Measurements from ENCODE around the gene TUBA4A.

The TUBA4A gene

DNA sequence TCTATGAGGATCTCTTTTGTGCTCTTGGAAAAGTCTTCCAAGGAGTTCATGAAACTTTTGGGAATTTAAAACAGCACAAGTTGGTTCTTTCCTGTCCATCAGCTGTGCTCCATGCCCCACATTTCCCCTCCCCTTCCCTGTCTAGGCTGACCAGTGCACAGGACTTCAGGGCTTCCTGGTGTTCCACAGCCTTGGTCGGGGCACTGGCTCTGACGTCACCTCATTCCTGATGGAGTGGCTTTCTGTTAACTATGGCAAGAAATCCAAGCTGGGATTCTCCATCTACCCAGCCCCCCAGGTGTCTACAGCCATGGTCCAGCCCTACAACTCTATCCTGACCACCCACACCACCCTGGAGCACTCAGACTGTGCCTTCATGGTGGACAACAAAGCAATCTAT is 17.3 kb upstream of the TUBA4A start:
- POLR2A ChIA-PET, result no interaction called here
- no peaks in the 10 kb centered on the region for H3K4me1 ChIP-seq (ENCODE audit: control insufficient read depth, insufficient read depth, low read length)
- H3K9me3 ChIP-seq (ENCODE audit: control insufficient read depth, insufficient read depth, low read depth, low read length), result no peaks in the 10 kb centered on the region
- H3K36me3 ChIP-seq (ENCODE audit: control insufficient read depth in 2 of 2, insufficient read depth in 1 of 2, low read length in 2 of 2), result no peaks in the 10 kb centered on the region
- CTCF ChIA-PET, result interaction anchor here (1.3 to 1.4 kb wide), 2 partner anchors 24 to 27 kb away, joined by 4 to 7 read pairs; no protein-coding TSS in a partner anchor
- no peak overlapping the region for H3K4me3 ChIP-seq (ENCODE audit: low read depth, low read length)
- no peak overlapping the region for H3K27ac ChIP-seq (ENCODE audit: extremely low read depth, low read depth, low read length)
- TF ChIP-seq, protein P1, sequence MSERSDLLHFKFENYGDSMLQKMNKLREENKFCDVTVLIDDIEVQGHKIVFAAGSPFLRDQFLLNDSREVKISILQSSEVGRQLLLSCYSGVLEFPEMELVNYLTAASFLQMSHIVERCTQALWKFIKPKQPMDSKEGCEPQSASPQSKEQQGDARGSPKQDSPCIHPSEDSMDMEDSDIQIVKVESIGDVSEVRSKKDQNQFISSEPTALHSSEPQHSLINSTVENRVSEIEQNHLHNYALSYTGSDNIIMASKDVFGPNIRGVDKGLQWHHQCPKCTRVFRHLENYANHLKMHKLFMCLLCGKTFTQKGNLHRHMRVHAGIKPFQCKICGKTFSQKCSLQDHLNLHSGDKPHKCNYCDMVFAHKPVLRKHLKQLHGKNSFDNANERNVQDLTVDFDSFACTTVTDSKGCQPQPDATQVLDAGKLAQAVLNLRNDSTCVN (tag by site-specific recombination; optimal IDR thresholded peaks at IDR 0.05), result no peak
- TF ChIP-seq ZNF549 (tag by site-specific recombination; IDR thresholded peaks at IDR 0.05), result no peak
- TF ChIP-seq, protein P2, sequence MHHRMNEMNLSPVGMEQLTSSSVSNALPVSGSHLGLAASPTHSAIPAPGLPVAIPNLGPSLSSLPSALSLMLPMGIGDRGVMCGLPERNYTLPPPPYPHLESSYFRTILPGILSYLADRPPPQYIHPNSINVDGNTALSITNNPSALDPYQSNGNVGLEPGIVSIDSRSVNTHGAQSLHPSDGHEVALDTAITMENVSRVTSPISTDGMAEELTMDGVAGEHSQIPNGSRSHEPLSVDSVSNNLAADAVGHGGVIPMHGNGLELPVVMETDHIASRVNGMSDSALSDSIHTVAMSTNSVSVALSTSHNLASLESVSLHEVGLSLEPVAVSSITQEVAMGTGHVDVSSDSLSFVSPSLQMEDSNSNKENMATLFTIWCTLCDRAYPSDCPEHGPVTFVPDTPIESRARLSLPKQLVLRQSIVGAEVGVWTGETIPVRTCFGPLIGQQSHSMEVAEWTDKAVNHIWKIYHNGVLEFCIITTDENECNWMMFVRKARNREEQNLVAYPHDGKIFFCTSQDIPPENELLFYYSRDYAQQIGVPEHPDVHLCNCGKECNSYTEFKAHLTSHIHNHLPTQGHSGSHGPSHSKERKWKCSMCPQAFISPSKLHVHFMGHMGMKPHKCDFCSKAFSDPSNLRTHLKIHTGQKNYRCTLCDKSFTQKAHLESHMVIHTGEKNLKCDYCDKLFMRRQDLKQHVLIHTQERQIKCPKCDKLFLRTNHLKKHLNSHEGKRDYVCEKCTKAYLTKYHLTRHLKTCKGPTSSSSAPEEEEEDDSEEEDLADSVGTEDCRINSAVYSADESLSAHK (tag by site-specific recombination; IDR thresholded peaks at IDR 0.05), result no peak
- no peak for TF ChIP-seq ZNF677 (tag by site-specific recombination; IDR thresholded peaks at IDR 0.05)
- no peak for TF ChIP-seq ZBTB20 (tag by site-specific recombination; IDR thresholded peaks at IDR 0.05)

DNA sequence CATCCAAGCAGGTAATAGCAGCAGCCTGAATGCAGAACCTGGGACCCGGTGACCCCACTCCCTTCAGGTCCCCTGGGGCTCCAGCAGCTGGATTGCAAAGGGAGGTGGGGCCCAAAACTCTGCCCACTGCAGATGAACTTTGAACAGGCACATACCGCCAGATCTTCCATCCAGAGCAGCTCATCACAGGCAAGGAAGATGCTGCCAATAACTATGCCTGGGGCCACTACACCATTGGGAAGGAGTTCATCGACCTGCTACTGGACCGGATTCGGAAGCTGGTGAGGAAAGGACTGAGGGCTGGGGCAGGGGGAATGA is 16.3 kb upstream of the TUBA4A start:
- POLR2A ChIA-PET, result interaction anchor here (0.8 kb wide), 1 partner anchor 24 kb away, joined by 3 read pairs; the partner anchor contains the start of genes GLB1L and STK16
- CTCF ChIA-PET, result interaction anchor here (1.4 kb wide), 1 partner anchor 25 kb away, joined by 7 read pairs; no protein-coding TSS in a partner anchor
- TF ChIP-seq ZFP41 (tag by site-specific recombination; IDR thresholded peaks at IDR 0.05; ENCODE audit: borderline replicate concordance) (no peak), ZNF114 (tag by site-specific recombination; IDR thresholded peaks at IDR 0.05) (no peak), REPIN1 (tag by site-specific recombination; IDR thresholded peaks at IDR 0.05; ENCODE audit: low read depth) (no peak), ZNF112 (tag by site-specific recombination; IDR thresholded peaks at IDR 0.05) (no peak), ZNF24 (tag by site-specific recombination; IDR thresholded peaks at IDR 0.05) (no peak), ZNF571 (tag by site-specific recombination; IDR thresholded peaks at IDR 0.05) (no peak), ZFP3 (tag by site-specific recombination; IDR thresholded peaks at IDR 0.05; ENCODE audit: low read depth) (no peak), ZNF664 (tag by site-specific recombination; IDR thresholded peaks at IDR 0.05) (no peak), ZNF274 (IDR thresholded peaks at IDR 0.05; ENCODE audit: low read length) (no peak), ZNF274 (tag by site-specific recombination; IDR thresholded peaks at IDR 0.05; ENCODE audit: borderline replicate concordance) (no peak), BCL11A (tag by site-specific recombination; IDR thresholded peaks at IDR 0.05; ENCODE audit: low read depth) (no peak), SP3 (tag by site-specific recombination; IDR thresholded peaks at IDR 0.05) (no peak), ZFP37 (tag by site-specific recombination; IDR thresholded peaks at IDR 0.05) (no peak)
- TF ChIP-seq, protein P3, sequence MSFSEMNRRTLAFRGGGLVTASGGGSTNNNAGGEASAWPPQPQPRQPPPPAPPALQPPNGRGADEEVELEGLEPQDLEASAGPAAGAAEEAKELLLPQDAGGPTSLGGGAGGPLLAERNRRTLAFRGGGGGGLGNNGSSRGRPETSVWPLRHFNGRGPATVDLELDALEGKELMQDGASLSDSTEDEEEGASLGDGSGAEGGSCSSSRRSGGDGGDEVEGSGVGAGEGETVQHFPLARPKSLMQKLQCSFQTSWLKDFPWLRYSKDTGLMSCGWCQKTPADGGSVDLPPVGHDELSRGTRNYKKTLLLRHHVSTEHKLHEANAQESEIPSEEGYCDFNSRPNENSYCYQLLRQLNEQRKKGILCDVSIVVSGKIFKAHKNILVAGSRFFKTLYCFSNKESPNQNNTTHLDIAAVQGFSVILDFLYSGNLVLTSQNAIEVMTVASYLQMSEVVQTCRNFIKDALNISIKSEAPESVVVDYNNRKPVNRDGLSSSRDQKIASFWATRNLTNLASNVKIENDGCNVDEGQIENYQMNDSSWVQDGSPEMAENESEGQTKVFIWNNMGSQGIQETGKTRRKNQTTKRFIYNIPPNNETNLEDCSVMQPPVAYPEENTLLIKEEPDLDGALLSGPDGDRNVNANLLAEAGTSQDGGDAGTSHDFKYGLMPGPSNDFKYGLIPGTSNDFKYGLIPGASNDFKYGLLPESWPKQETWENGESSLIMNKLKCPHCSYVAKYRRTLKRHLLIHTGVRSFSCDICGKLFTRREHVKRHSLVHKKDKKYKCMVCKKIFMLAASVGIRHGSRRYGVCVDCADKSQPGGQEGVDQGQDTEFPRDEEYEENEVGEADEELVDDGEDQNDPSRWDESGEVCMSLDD (tag by site-specific recombination; IDR thresholded peaks at IDR 0.05), result no peak
- TF ChIP-seq, protein P4, sequence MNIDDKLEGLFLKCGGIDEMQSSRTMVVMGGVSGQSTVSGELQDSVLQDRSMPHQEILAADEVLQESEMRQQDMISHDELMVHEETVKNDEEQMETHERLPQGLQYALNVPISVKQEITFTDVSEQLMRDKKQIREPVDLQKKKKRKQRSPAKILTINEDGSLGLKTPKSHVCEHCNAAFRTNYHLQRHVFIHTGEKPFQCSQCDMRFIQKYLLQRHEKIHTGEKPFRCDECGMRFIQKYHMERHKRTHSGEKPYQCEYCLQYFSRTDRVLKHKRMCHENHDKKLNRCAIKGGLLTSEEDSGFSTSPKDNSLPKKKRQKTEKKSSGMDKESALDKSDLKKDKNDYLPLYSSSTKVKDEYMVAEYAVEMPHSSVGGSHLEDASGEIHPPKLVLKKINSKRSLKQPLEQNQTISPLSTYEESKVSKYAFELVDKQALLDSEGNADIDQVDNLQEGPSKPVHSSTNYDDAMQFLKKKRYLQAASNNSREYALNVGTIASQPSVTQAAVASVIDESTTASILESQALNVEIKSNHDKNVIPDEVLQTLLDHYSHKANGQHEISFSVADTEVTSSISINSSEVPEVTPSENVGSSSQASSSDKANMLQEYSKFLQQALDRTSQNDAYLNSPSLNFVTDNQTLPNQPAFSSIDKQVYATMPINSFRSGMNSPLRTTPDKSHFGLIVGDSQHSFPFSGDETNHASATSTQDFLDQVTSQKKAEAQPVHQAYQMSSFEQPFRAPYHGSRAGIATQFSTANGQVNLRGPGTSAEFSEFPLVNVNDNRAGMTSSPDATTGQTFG (tag by site-specific recombination; IDR thresholded peaks at IDR 0.05; ENCODE audit: borderline replicate concordance), result no peak
- TF ChIP-seq, protein P5, sequence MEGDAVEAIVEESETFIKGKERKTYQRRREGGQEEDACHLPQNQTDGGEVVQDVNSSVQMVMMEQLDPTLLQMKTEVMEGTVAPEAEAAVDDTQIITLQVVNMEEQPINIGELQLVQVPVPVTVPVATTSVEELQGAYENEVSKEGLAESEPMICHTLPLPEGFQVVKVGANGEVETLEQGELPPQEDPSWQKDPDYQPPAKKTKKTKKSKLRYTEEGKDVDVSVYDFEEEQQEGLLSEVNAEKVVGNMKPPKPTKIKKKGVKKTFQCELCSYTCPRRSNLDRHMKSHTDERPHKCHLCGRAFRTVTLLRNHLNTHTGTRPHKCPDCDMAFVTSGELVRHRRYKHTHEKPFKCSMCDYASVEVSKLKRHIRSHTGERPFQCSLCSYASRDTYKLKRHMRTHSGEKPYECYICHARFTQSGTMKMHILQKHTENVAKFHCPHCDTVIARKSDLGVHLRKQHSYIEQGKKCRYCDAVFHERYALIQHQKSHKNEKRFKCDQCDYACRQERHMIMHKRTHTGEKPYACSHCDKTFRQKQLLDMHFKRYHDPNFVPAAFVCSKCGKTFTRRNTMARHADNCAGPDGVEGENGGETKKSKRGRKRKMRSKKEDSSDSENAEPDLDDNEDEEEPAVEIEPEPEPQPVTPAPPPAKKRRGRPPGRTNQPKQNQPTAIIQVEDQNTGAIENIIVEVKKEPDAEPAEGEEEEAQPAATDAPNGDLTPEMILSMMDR (tag by site-specific recombination; IDR thresholded peaks at IDR 0.05), result no peak

More for the DNA sequence above, 16.3 kb upstream of the TUBA4A start:
- no peaks in the 10 kb centered on the region for H3K4me1 ChIP-seq (ENCODE audit: control insufficient read depth, insufficient read depth, low read length)
- H3K4me3 ChIP-seq (ENCODE audit: low read depth, low read length), result no peak overlapping the region
- no peaks in the 10 kb centered on the region for H3K9me3 ChIP-seq (ENCODE audit: control insufficient read depth, insufficient read depth, low read depth, low read length)
- H3K36me3 ChIP-seq (ENCODE audit: control insufficient read depth in 2 of 2, insufficient read depth in 1 of 2, low read length in 2 of 2), result no peaks in the 10 kb centered on the region
- no peak overlapping the region for H3K27ac ChIP-seq (ENCODE audit: extremely low read depth, low read depth, low read length)
